ENCODE measurements around the gene PLEK2. TPM values are rescaled to one million over a fixed set of nuclear protein-coding genes. Genes with fewer than 3 reads are reported as not detected.

Gene PLEK2
- total and polyA plus RNA-seq, 2 of the 13 experiments (the other 11 are each of a cell fraction or from before 2014, with no cell fraction given) = 0.26 to 1.5 TPM

GRCh38 chr14:67373347-67373746 lies 38.6 kb downstream of the PLEK2 start:
- Histone ChIP-seq H3K27ac (ENCODE audit: extremely low read length, insufficient read depth, low read length) (no peak overlapping the region), H3K9ac (ENCODE audit: insufficient read depth, low read depth, low read length) (no peak overlapping the region), H3K4me3 (replicated peaks in 1 of 3; ENCODE audit: insufficient read depth in 1 of 3, low read depth in 2 of 3, low read length in 3 of 3) (no peak overlapping the region), H3K36me3 (replicated peaks in 1 of 2; ENCODE audit: control insufficient read depth in 1 of 2, insufficient read depth in 2 of 2, low read length in 2 of 2) (peaks cover 15 to 72% of the 10 kb centered on the region in 2 experiments), H3K4me1 (ENCODE audit: insufficient read depth, low read length) (no peaks in the 10 kb centered on the region), H3K9me3 (ENCODE audit: low read length) (no peaks in the 10 kb centered on the region), H4K20me1 (ENCODE audit: insufficient read depth, low read length) (no peaks in the 10 kb centered on the region), H3K27me3 (ENCODE audit: control insufficient read depth in 1 of 2, insufficient read depth in 2 of 2, low read length in 2 of 2) (no peaks in the 10 kb centered on the region), H3K79me2 (ENCODE audit: insufficient read depth, low read length) (peaks cover 1% of the 10 kb centered on the region), H3K4me2 (ENCODE audit: low read depth, low read length) (no peak overlapping the region), H2AFZ (ENCODE audit: low read length) (no peak overlapping the region)
- intact Hi-C loops (cut with micrococcal nuclease; ENCODE audit: unreplicated experiment) = no loop called here
- ChIA-PET CTCF (ENCODE audit: low intra/inter-chr PET ratio, low total read pairs) (no interaction called here), POLR2A (no interaction called here)
- no TSS peak for BruUV-seq (replicated peaks)
- WGBS (ENCODE audit: low lambda C conversion rate) = 100% methylated on average over 2 of the region's 2 CpGs
- no peak for ATAC-seq
- TF ChIP-seq, protein P1, sequence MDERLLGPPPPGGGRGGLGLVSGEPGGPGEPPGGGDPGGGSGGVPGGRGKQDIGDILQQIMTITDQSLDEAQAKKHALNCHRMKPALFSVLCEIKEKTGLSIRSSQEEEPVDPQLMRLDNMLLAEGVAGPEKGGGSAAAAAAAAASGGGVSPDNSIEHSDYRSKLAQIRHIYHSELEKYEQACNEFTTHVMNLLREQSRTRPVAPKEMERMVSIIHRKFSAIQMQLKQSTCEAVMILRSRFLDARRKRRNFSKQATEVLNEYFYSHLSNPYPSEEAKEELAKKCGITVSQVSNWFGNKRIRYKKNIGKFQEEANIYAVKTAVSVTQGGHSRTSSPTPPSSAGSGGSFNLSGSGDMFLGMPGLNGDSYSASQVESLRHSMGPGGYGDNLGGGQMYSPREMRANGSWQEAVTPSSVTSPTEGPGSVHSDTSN (CRISPR knock-in tag; IDR thresholded peaks at IDR 0.05) = no peak
- TF ChIP-seq SIX4 (CRISPR knock-in tag; IDR thresholded peaks at IDR 0.05) (no peak), ZNF275 (CRISPR knock-in tag; IDR thresholded peaks at IDR 0.05; ENCODE audit: borderline replicate concordance) (no peak), MYPOP (CRISPR knock-in tag; IDR thresholded peaks at IDR 0.05) (no peak), MNT (IDR thresholded peaks at IDR 0.05) (no peak), ZBTB44 (CRISPR knock-in tag; IDR thresholded peaks at IDR 0.05) (no peak), HOXA9 (CRISPR knock-in tag; IDR thresholded peaks at IDR 0.05; ENCODE audit: borderline replicate concordance) (no peak), ZNF790 (CRISPR knock-in tag; IDR thresholded peaks at IDR 0.05; ENCODE audit: borderline replicate concordance) (no peak), SNAPC4 (CRISPR knock-in tag; IDR thresholded peaks at IDR 0.05) (no peak), TBL1XR1 (IDR thresholded peaks at IDR 0.05; ENCODE audit: borderline replicate concordance, low read length, partially characterized antibody) (no peak), JUN (CRISPR knock-in tag; IDR thresholded peaks at IDR 0.05) (no peak), ZNF883 (CRISPR knock-in tag; IDR thresholded peaks at IDR 0.05; ENCODE audit: not compliant biosample characterization) (no peak), ZBTB7B (CRISPR knock-in tag; IDR thresholded peaks at IDR 0.05) (no peak)
- FAIRE-seq = no peak
- in situ Hi-C loops (cut with HindIII; ENCODE audit: extremely low pct_ligation_motif_present, low pct_unique_long_range_greater_than_20kb) = no loop called here
- no peak for DNase-seq (ENCODE audit: low spot score)
